Endothelial cell of umbilical vein (primary cell): Measurements from ENCODE around the gene MPZ.

Experiments
- EZH2 ChIP-seq: IDR thresholded peaks from 2 replicates; pipeline ENCODE4 v1.6.1; 2012; ENCODE audit warnings: borderline replicate concordance, low read depth, mild to moderate bottlenecking, moderate library complexity, low read length, inconsistent platforms; ENCODE audit not compliant: severe bottlenecking
- GATA2 ChIP-seq: IDR thresholded peaks from 2 replicates; pipeline ENCODE4 v1.7.0; 2011; ENCODE audit warnings: low read depth, mild to moderate bottlenecking, moderate library complexity, mixed read lengths, low read length; ENCODE audit not compliant: insufficient read length, insufficient read depth
- JUN ChIP-seq: IDR thresholded peaks from 2 replicates; pipeline ENCODE4 v1.6.1; 2011; ENCODE audit warnings: borderline replicate concordance, low read depth; ENCODE audit not compliant: insufficient read length, insufficient read depth
- MAX ChIP-seq: IDR thresholded peaks from 2 replicates; pipeline ENCODE4 v1.6.1; 2011; ENCODE audit not compliant: insufficient read depth, insufficient read length
- POLR2A ChIP-seq: IDR thresholded peaks from 2 replicates; pipeline ENCODE4 v1.6.1; 2012; ENCODE audit warnings: low read depth, mild to moderate bottlenecking, control low read depth, low read length
- POLR2AphosphoS5 ChIP-seq: IDR thresholded peaks from 2 replicates; pipeline ENCODE4 v1.6.1; 2012; ENCODE audit warnings: low read depth, mild to moderate bottlenecking, control low read depth, low read length, moderate library complexity; ENCODE audit not compliant: insufficient read depth
- TF ChIP-seq, protein P1 (sequence below), 2 donors: IDR thresholded peaks; 1 replicate in 1 of 2; 2 replicates in 1 of 2; pipeline ENCODE4 v1.5.1; 2011; ENCODE audit warnings: low read length in 2 of 2, mild to moderate bottlenecking in 2 of 2, moderate library complexity in 2 of 2, control low read depth in 1 of 2, inconsistent platforms in 1 of 2, low read depth in 1 of 2; ENCODE audit not compliant: insufficient read depth in 1 of 2; ENCODE audit errors: extremely low read depth in 1 of 2

DNA sequence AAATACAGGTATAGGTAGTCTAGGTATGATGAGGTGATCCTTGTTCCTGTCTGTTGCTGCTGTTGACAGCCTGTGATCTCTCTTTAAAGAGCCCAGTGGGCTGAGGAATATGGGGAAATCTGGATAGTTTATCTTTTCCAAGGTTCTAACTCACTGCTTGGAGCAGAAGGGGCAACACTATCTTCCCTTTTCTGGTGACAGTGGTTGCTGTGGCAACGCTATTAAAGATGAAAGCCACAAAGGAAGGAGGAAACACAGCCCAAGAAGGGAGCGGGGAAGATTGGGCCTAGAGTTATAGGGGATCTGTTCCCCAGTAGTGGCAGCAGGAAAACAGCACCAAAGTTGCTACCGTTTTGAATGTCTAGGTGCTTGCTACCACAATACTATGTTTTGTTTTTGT, 42.4 kb downstream of the MPZ start:
- TF ChIP-seq, protein P1, sequence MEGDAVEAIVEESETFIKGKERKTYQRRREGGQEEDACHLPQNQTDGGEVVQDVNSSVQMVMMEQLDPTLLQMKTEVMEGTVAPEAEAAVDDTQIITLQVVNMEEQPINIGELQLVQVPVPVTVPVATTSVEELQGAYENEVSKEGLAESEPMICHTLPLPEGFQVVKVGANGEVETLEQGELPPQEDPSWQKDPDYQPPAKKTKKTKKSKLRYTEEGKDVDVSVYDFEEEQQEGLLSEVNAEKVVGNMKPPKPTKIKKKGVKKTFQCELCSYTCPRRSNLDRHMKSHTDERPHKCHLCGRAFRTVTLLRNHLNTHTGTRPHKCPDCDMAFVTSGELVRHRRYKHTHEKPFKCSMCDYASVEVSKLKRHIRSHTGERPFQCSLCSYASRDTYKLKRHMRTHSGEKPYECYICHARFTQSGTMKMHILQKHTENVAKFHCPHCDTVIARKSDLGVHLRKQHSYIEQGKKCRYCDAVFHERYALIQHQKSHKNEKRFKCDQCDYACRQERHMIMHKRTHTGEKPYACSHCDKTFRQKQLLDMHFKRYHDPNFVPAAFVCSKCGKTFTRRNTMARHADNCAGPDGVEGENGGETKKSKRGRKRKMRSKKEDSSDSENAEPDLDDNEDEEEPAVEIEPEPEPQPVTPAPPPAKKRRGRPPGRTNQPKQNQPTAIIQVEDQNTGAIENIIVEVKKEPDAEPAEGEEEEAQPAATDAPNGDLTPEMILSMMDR (IDR thresholded peaks at IDR 0.05; ENCODE audit: extremely low read depth in 1 of 2, insufficient read depth in 1 of 2, low read depth in 1 of 2, low read length in 2 of 2), result no peak
- TF ChIP-seq POLR2A (no peak), POLR2AphosphoS5 (no peak), EZH2 (no peak), MAX (no peak), GATA2 (no peak), JUN (no peak)
